HepG2 (cell line): ENCODE data around the gene MARCO. TPM values are rescaled to one million over a fixed set of nuclear protein-coding genes. Genes with fewer than 3 reads are reported as not detected.

Experiments used
- ATAC-seq: fragments of 200-7000 bp; cut with Tn5 transposase; 3 replicates; pipeline ENCODE4 v1.9.1; 2020; ENCODE audit warnings: mild to moderate bottlenecking, moderate library complexity
- BruUV-seq: library from RNA; stranded (reverse); fragments of 400-500 nt; replicated peaks from 2 replicates; lab custom pipeline; 2021; lab: Mats Ljungman, UMichigan
- CTCF ChIA-PET: fragments of 300-600 bp; formaldehyde crosslinking; extraction: SDS; loops from one replicate; lab custom pipeline; 2021; ENCODE audit warnings: low total read pairs, inconsistent platforms, low intra/inter-chr PET ratio; lab: Yijun Ruan, JAX
- POLR2A ChIA-PET: fragments of 350-600 bp; sonication (Branson Sonifier 250); formaldehyde crosslinking; loops from one replicate; lab custom pipeline; 2020; ENCODE audit warnings: antibody characterized with exemption, inconsistent platforms; lab: Yijun Ruan, JAX
- DNase-seq: peaks from one replicate; pipeline ENCODE4 v3.0.0-alpha.2; 2015; ENCODE audit warnings: low spot score
- FAIRE-seq: peaks from 3 replicates; lab custom pipeline; 2011; peaks lifted over from hg19 to GRCh38; lab: Jason Lieb, UNC
- H2AFZ ChIP-seq: one replicate; pipeline ENCODE4 v1.6.1; 2011; ENCODE audit warnings: low read length, inconsistent platforms
- H3K27ac ChIP-seq: fragments of 300-600 bp; 3 replicates; pipeline ENCODE4 v1.8.0; 2011; ENCODE audit warnings: mixed run types, mild to moderate bottlenecking, mixed read lengths, low read length, inconsistent platforms; ENCODE audit not compliant: insufficient read depth; ENCODE audit errors: extremely low read length
- H3K27me3 ChIP-seq, 2 experiments: fragments of 200-600 bp in 1 of 2; 2 replicates in 1 of 2; 3 replicates in 1 of 2; pipeline versions ENCODE4 v1.6.0 to v1.8.0; 2011; ENCODE audit warnings: low read length in 2 of 2, mild to moderate bottlenecking in 2 of 2, moderate library complexity in 2 of 2, inconsistent platforms in 1 of 2; ENCODE audit not compliant: insufficient read depth in 2 of 2, control insufficient read depth in 1 of 2
- H3K36me3 ChIP-seq, 2 experiments: fragments of 200-600 bp in 1 of 2; replicated peaks in 1 of 2; 2 replicates in 1 of 2; 3 replicates in 1 of 2; pipeline versions ENCODE4 v1.5.1 to v1.8.0; 2011; ENCODE audit warnings: low read length in 2 of 2, inconsistent platforms in 1 of 2; ENCODE audit not compliant: insufficient read depth in 2 of 2, control insufficient read depth in 1 of 2
- H3K4me1 ChIP-seq: 2 replicates; pipeline ENCODE4 v1.5.1; 2012; ENCODE audit warnings: low read length, inconsistent platforms; ENCODE audit not compliant: insufficient read depth
- H3K4me2 ChIP-seq: 2 replicates; pipeline ENCODE4 v1.6.0; 2011; ENCODE audit warnings: low read depth, low read length, inconsistent platforms
- H3K4me3 ChIP-seq, 3 experiments: fragments of 200-600 bp in 1 of 3; sonication (generic), shearing (Covaris generic) in 1 of 3; replicated peaks in 1 of 3; 2 replicates each; pipeline ENCODE4 v1.5.1; 2011 to 2016; ENCODE audit warnings: low read length in 3 of 3, inconsistent platforms in 2 of 3, low read depth in 2 of 3, mild to moderate bottlenecking in 2 of 3, control low read depth in 1 of 3, mixed read lengths in 1 of 3; ENCODE audit not compliant: insufficient read depth in 1 of 3
- H3K79me2 ChIP-seq: one replicate; pipeline ENCODE4 v1.6.1; 2011; ENCODE audit warnings: low read length, inconsistent platforms; ENCODE audit not compliant: insufficient read depth
- H3K9ac ChIP-seq: 2 replicates; pipeline ENCODE4 v1.6.0; 2011; ENCODE audit warnings: mild to moderate bottlenecking, low read depth, low read length, inconsistent platforms; ENCODE audit not compliant: insufficient read depth
- H3K9me3 ChIP-seq: 2 replicates; pipeline ENCODE4 v1.5.1; 2012; ENCODE audit warnings: mild to moderate bottlenecking, low read length
- H4K20me1 ChIP-seq: 2 replicates; pipeline ENCODE4 v1.6.0; 2011; ENCODE audit warnings: inconsistent platforms, mild to moderate bottlenecking, low read length, moderate library complexity; ENCODE audit not compliant: insufficient read depth
- FIP1L1 ChIP-seq: fragments of 200-400 bp; formaldehyde crosslinking; IDR thresholded peaks from 2 replicates; pipeline ENCODE4 v1.6.1; 2018; ENCODE audit warnings: low read depth, mild to moderate bottlenecking, low read length, moderate library complexity, borderline replicate concordance; ENCODE audit not compliant: insufficient read depth
- SRY ChIP-seq: sonication (generic); formaldehyde crosslinking; IDR thresholded peaks from 2 replicates; pipeline ENCODE4 v1.8.0; 2022; ENCODE audit warnings: mild to moderate bottlenecking, missing genetic modification reagents
- ZNF20 ChIP-seq: sonication (generic); formaldehyde crosslinking; IDR thresholded peaks from 2 replicates; pipeline ENCODE4 v1.4.0; 2020; ENCODE audit warnings: mild to moderate bottlenecking, moderate library complexity, missing genetic modification reagents
- ZNF850 ChIP-seq: sonication (generic); formaldehyde crosslinking; conservative IDR thresholded peaks from 2 replicates; pipeline ENCODE4 v1.9.0; 2021; ENCODE audit warnings: mild to moderate bottlenecking, missing genetic modification reagents
- WGBS: methylation state at CpG from one replicate; pipeline ENCODE4 v1.1.6; 2017; ENCODE audit warnings: low lambda C conversion rate; 5-methylcytosine and 5-hydroxymethylcytosine counted together
- in situ Hi-C: cut with HindIII; loops from 2 replicates; pipeline ENCODE4 v1.10.0; 2017; ENCODE audit warnings: low pct_unique_long_range_greater_than_20kb; ENCODE audit not compliant: extremely low pct_ligation_motif_present
- intact Hi-C: fragments of 100-400 bp; cut with micrococcal nuclease; formaldehyde crosslinking; loops from one replicate; pipeline ENCODE4 v1.10.0; 2022; ENCODE audit not compliant: unreplicated experiment
- polyA plus RNA-seq, 8 experiments: library from polyadenylated mRNA; depleted of rRNA in 3 of 8; stranded (reverse) in 7 of 8; unstranded in 1 of 8; fragments of >200 nt; fragmentation: Illumina TruSeq in 4 of 8; extraction: Trizol in 4 of 8; gene quantifications; 2 replicates each; pipeline versions ENCODE4 v1.2.1 to v1.2.3, GENCODE V29; 2011 to 2016; ENCODE audit warnings: low read depth in 4 of 8, missing spikeins in 1 of 8, mixed read lengths in 1 of 8; ENCODE audit not compliant: insufficient read depth in 1 of 8
- total RNA-seq, 5 experiments: library from RNA; depleted of rRNA; stranded (reverse); fragments of >200 nt; fragmentation: Illumina TruSeq; extraction: Trizol; gene quantifications; 2 replicates each; pipeline ENCODE4 v1.2.3, GENCODE V29; 2016; ENCODE audit warnings: low read depth in 1 of 5
- TF ChIP-seq, protein P1 (sequence below): sonication (generic); formaldehyde crosslinking; IDR thresholded peaks from 2 replicates; pipeline ENCODE4 v1.4.0; 2020; ENCODE audit warnings: mild to moderate bottlenecking, missing genetic modification reagents
- TF ChIP-seq, protein P2 (sequence below): sonication (generic); formaldehyde crosslinking; IDR thresholded peaks from 2 replicates; pipeline ENCODE4 v1.4.0; 2020; ENCODE audit warnings: missing genetic modification reagents
- TF ChIP-seq, protein P3 (sequence below): IDR thresholded peaks from 2 replicates; pipeline ENCODE4 v1.4.0; 2020; ENCODE audit warnings: mild to moderate bottlenecking, missing genetic modification reagents

Gene MARCO
- total and polyA plus RNA-seq, 2 of the 13 experiments (the other 11 are each of a cell fraction or from before 2014, with no cell fraction given): not detected

DNA sequence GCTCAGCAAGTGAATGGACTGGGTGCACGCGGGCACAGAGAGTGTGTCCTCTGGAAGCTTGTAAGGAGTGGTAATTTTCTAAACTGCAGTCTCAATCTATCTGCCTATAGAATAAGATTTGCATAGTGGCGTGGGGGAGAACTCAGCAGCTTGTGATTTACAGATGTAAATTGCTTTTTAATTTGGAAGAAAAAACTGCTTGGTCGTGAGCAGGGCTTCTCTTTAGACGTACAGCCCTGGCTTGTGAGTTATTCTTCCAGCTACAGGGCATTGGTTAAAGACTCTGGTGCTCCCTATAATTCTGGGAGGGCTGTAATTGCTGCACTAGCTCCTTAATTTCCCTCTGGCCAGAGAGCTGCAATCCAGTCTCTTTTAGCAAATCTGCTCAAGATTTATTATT is 84.9 kb downstream of the MARCO start:
- Histone ChIP-seq H3K9ac (no peak overlapping the region), H3K27me3 (peaks cover 0 to 4% of the 10 kb centered on the region in 2 experiments; a peak in 1 of 5 replicates), H3K27ac (no peak overlapping the region), H3K4me3 (no peak overlapping the region), H4K20me1 (no peaks in the 10 kb centered on the region), H2AFZ (no peak overlapping the region), H3K79me2 (no peaks in the 10 kb centered on the region), H3K36me3 (no peaks in the 10 kb centered on the region), H3K9me3 (no peaks in the 10 kb centered on the region), H3K4me2 (no peak overlapping the region), H3K4me1 (no peaks in the 10 kb centered on the region)
- intact Hi-C loops (loop anchor here (5.0 kb wide), 2 partner anchors 265 to 285 kb away; no protein-coding TSS in a partner anchor), in situ Hi-C loops (no loop called here)
- ChIA-PET CTCF (no interaction called here), POLR2A (no interaction called here)
- no peak for FAIRE-seq
- ATAC-seq: no peak
- no TSS peak for BruUV-seq
- TF ChIP-seq ZNF20 (CRISPR knock-in tag) (no peak), FIP1L1 (no peak), ZNF850 (CRISPR knock-in tag) (no peak), SRY (CRISPR knock-in tag) (no peak)
- TF ChIP-seq, protein P1, sequence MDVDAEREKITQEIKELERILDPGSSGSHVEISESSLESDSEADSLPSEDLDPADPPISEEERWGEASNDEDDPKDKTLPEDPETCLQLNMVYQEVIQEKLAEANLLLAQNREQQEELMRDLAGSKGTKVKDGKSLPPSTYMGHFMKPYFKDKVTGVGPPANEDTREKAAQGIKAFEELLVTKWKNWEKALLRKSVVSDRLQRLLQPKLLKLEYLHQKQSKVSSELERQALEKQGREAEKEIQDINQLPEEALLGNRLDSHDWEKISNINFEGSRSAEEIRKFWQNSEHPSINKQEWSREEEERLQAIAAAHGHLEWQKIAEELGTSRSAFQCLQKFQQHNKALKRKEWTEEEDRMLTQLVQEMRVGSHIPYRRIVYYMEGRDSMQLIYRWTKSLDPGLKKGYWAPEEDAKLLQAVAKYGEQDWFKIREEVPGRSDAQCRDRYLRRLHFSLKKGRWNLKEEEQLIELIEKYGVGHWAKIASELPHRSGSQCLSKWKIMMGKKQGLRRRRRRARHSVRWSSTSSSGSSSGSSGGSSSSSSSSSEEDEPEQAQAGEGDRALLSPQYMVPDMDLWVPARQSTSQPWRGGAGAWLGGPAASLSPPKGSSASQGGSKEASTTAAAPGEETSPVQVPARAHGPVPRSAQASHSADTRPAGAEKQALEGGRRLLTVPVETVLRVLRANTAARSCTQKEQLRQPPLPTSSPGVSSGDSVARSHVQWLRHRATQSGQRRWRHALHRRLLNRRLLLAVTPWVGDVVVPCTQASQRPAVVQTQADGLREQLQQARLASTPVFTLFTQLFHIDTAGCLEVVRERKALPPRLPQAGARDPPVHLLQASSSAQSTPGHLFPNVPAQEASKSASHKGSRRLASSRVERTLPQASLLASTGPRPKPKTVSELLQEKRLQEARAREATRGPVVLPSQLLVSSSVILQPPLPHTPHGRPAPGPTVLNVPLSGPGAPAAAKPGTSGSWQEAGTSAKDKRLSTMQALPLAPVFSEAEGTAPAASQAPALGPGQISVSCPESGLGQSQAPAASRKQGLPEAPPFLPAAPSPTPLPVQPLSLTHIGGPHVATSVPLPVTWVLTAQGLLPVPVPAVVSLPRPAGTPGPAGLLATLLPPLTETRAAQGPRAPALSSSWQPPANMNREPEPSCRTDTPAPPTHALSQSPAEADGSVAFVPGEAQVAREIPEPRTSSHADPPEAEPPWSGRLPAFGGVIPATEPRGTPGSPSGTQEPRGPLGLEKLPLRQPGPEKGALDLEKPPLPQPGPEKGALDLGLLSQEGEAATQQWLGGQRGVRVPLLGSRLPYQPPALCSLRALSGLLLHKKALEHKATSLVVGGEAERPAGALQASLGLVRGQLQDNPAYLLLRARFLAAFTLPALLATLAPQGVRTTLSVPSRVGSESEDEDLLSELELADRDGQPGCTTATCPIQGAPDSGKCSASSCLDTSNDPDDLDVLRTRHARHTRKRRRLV (CRISPR knock-in tag): no peak
- TF ChIP-seq, protein P2, sequence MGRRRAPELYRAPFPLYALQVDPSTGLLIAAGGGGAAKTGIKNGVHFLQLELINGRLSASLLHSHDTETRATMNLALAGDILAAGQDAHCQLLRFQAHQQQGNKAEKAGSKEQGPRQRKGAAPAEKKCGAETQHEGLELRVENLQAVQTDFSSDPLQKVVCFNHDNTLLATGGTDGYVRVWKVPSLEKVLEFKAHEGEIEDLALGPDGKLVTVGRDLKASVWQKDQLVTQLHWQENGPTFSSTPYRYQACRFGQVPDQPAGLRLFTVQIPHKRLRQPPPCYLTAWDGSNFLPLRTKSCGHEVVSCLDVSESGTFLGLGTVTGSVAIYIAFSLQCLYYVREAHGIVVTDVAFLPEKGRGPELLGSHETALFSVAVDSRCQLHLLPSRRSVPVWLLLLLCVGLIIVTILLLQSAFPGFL (CRISPR knock-in tag): no peak
- TF ChIP-seq, protein P3, sequence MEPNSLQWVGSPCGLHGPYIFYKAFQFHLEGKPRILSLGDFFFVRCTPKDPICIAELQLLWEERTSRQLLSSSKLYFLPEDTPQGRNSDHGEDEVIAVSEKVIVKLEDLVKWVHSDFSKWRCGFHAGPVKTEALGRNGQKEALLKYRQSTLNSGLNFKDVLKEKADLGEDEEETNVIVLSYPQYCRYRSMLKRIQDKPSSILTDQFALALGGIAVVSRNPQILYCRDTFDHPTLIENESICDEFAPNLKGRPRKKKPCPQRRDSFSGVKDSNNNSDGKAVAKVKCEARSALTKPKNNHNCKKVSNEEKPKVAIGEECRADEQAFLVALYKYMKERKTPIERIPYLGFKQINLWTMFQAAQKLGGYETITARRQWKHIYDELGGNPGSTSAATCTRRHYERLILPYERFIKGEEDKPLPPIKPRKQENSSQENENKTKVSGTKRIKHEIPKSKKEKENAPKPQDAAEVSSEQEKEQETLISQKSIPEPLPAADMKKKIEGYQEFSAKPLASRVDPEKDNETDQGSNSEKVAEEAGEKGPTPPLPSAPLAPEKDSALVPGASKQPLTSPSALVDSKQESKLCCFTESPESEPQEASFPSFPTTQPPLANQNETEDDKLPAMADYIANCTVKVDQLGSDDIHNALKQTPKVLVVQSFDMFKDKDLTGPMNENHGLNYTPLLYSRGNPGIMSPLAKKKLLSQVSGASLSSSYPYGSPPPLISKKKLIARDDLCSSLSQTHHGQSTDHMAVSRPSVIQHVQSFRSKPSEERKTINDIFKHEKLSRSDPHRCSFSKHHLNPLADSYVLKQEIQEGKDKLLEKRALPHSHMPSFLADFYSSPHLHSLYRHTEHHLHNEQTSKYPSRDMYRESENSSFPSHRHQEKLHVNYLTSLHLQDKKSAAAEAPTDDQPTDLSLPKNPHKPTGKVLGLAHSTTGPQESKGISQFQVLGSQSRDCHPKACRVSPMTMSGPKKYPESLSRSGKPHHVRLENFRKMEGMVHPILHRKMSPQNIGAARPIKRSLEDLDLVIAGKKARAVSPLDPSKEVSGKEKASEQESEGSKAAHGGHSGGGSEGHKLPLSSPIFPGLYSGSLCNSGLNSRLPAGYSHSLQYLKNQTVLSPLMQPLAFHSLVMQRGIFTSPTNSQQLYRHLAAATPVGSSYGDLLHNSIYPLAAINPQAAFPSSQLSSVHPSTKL: no peak
- no peak for DNase-seq
- 15% methylated on average over 5 of the region's 5 CpGs for WGBS
